Keratinocyte (primary cell): ENCODE measurements around the gene KCTD1.

Source experiments
- CTCF ChIP-seq, 3 experiments: IDR thresholded peaks in 1 of 3; conservative IDR thresholded peaks in 1 of 3; optimal IDR thresholded peaks in 1 of 3; 2 replicates in 2 of 3; 3 replicates in 1 of 3; pipeline versions ENCODE3 to v1.5.1; 2011; ENCODE audit warnings: low read length in 3 of 3, mild to moderate bottlenecking in 3 of 3, moderate library complexity in 2 of 3, control low read depth in 1 of 3, inconsistent platforms in 1 of 3; ENCODE audit not compliant: insufficient read depth in 2 of 3; ENCODE audit errors: extremely low read depth in 1 of 3
- EZH2 ChIP-seq: IDR thresholded peaks from one replicate; pipeline ENCODE4 v1.6.1; 2012; ENCODE audit warnings: inconsistent platforms, mild to moderate bottlenecking, low read length, moderate library complexity

- TF ChIP-seq CTCF (optimal IDR thresholded peaks at IDR 0.05 in 1 of 3, IDR thresholded peaks at IDR 0.05 in 1 of 3, conservative IDR thresholded peaks at IDR 0.05 in 1 of 3; ENCODE audit: extremely low read depth in 1 of 3, insufficient read depth in 2 of 3, low read length in 3 of 3) (no peak), EZH2 (no peak)
Observed at GRCh38 chr18:26504831-26505230, 43.5 kb downstream of the KCTD1 start.
